ENCODE measurements around the gene MTURN. TPM values are rescaled to one million over a fixed set of nuclear protein-coding genes. Genes with fewer than 3 reads are reported as not detected.

Gene MTURN
- total and polyA plus RNA-seq, 10 of the 15 experiments (the other 5 are each of a cell fraction or from before 2014, with no cell fraction given) = 0.52 to 5.0 (median 3.3) TPM

- H3K79me2 ChIP-seq (ENCODE audit: control insufficient read depth, insufficient read depth, low read length) = no peaks in the 10 kb centered on the region
- H2AFZ ChIP-seq (ENCODE audit: control insufficient read depth, low read depth, low read length) = no peak overlapping the region
- in situ Hi-C loops (cut with MboI) (no loop called here), intact Hi-C loops (cut with micrococcal nuclease; ENCODE audit: unreplicated experiment) (no loop called here)
- WGBS (ENCODE audit: insufficient coverage, insufficient replicate concordance, low lambda C conversion rate, missing lambda C conversion rate) = 91% methylated on average over 13 of the region's 13 CpGs
- ChIA-PET RAD21 (ENCODE audit: unreplicated experiment) (interaction anchor here (0.7 kb wide), 1 partner anchor 987 kb away, joined by 3 read pairs; no protein-coding TSS in a partner anchor), POLR2A (no interaction called here), CTCF (interaction anchor here (1.1 to 2.4 kb wide), 3 partner anchors 13 to 18 kb away, joined by 3 to 8 read pairs (median 3); no protein-coding TSS in a partner anchor), SMC1A (ENCODE audit: uncharacterized antibody, unreplicated experiment) (interaction anchor here (1.3 kb wide), 1 partner anchor 20 kb away, joined by 3 read pairs; no protein-coding TSS in a partner anchor)
- H3K4me1 ChIP-seq (ENCODE audit: control insufficient read depth, insufficient read depth, low read length) = peaks cover 8% of the 10 kb centered on the region
- H3K4me2 ChIP-seq (ENCODE audit: control insufficient read depth, insufficient read depth) = no peak overlapping the region
- FAIRE-seq (no peak), ATAC-seq (no peak), DNase-seq (ENCODE audit: low read depth, low spot score) (no peak)
- no TSS peak for BruUV-seq (replicated peaks)
- no peak overlapping the region for H3K27ac ChIP-seq (ENCODE audit: control insufficient read depth, insufficient read depth)
- no peaks in the 10 kb centered on the region for H3K27me3 ChIP-seq (replicated peaks in 1 of 2; ENCODE audit: control insufficient read depth in 2 of 2, insufficient read depth in 2 of 2, low read length in 1 of 2)
- H3K9ac ChIP-seq (ENCODE audit: control insufficient read depth, insufficient read depth, low read length) = no peak overlapping the region
- H3K4me3 ChIP-seq = no peak overlapping the region
- no peaks in the 10 kb centered on the region for H4K20me1 ChIP-seq (ENCODE audit: control insufficient read depth, insufficient read depth)
- no peaks in the 10 kb centered on the region for H3K9me3 ChIP-seq (replicated peaks; ENCODE audit: control insufficient read depth, insufficient read depth, low read length)
- no peaks in the 10 kb centered on the region for H3K36me3 ChIP-seq (ENCODE audit: control insufficient read depth in 2 of 2, insufficient read depth in 2 of 2, low read length in 1 of 2)
- TF ChIP-seq E2F8 (IDR thresholded peaks at IDR 0.05; ENCODE audit: low read depth, partially characterized antibody) (no peak), USF2 (IDR thresholded peaks at IDR 0.05; ENCODE audit: borderline replicate concordance, low read depth, low read length) (no peak), SMARCA5 (IDR thresholded peaks at IDR 0.05) (no peak), PAX8 (IDR thresholded peaks at IDR 0.05) (no peak), MXI1 (IDR thresholded peaks at IDR 0.05; ENCODE audit: low read depth, low read length) (no peak)
Observed at GRCh38 chr7:30146127-30146612, 11.4 kb downstream of the MTURN start.

Data from GM12878 (cell line).